ENCODE results near the gene TMIGD1. TPM values are rescaled to one million over a fixed set of nuclear protein-coding genes. Genes with fewer than 3 reads are reported as not detected.

The TMIGD1 gene
- total RNA-seq, 1 experiment from 2014 or later, result not detected

- H3K36me3 ChIP-seq (ENCODE audit: control insufficient read depth in 1 of 2, insufficient read depth in 2 of 2, low read length in 2 of 2), result no peaks in the 10 kb centered on the region
- no peaks in the 10 kb centered on the region for H3K9me3 ChIP-seq (ENCODE audit: control insufficient read depth in 1 of 2, insufficient read depth in 1 of 2, low read depth in 1 of 2, low read length in 2 of 2)
- POLR2A ChIA-PET, result interaction anchor here (1.4 kb wide), 1 partner anchor 9 kb away, joined by 3 read pairs; no protein-coding TSS in a partner anchor
- H3K79me2 ChIP-seq (ENCODE audit: insufficient read depth, low read length), result no peaks in the 10 kb centered on the region
- no peaks in the 10 kb centered on the region for H3K27me3 ChIP-seq (ENCODE audit: insufficient read depth, low read length)
- H3K4me2 ChIP-seq (ENCODE audit: low read length), result peak overlapping the region; percentile 36
- H3K9ac ChIP-seq (ENCODE audit: low read length), result no peak overlapping the region
- no peak overlapping the region for H3K4me3 ChIP-seq (replicated peaks in 1 of 2; ENCODE audit: low read depth in 1 of 2, low read length in 2 of 2)
- peak; percentile 76 for ATAC-seq
- CTCF ChIA-PET, result interaction anchor here (0.8 to 1.5 kb wide), 2 partner anchors 9 to 241 kb away, joined by 3 to 12 read pairs; no protein-coding TSS in a partner anchor
- TF ChIP-seq SRF (IDR thresholded peaks at IDR 0.05; ENCODE audit: low read depth) (no peak), JUND (IDR thresholded peaks at IDR 0.05) (0 out of 2 replicates have a peak, but pooled peaks have one; percentile 16)
- no TSS peak for BruUV-seq (replicated peaks)
- intact Hi-C loops (cut with micrococcal nuclease), result no loop called here
- no peak overlapping the region for H3K27ac ChIP-seq (ENCODE audit: low read depth, low read length)
- no peak for DNase-seq (ENCODE audit: low read depth, low spot score)
- H3K4me1 ChIP-seq (ENCODE audit: control insufficient read depth in 1 of 2, insufficient read depth in 2 of 2, low read length in 2 of 2), result peaks cover 10 to 11% of the 10 kb centered on the region in 2 experiments; a peak in 3 of 4 replicates
- no peaks in the 10 kb centered on the region for H3K9me2 ChIP-seq (ENCODE audit: insufficient read depth)
- no peaks in the 10 kb centered on the region for H4K20me1 ChIP-seq (ENCODE audit: insufficient read depth)
- peak overlapping the region; percentile 76 for H2AFZ ChIP-seq (ENCODE audit: low read depth, low read length, poor library complexity, severe bottlenecking)
- RAD21 ChIA-PET (ENCODE audit: low non-redundant PET in 1 of 2, low total read pairs in 2 of 2, uncharacterized antibody in 2 of 2, unreplicated experiment in 2 of 2), result interaction anchor here in 1 of 2 experiments (1.7 kb wide), 1 partner anchor 9 kb away, joined by 5 read pairs; no protein-coding TSS in a partner anchor
Measured at GRCh38 chr17:30345527-30346075, 11.7 kb upstream of the TMIGD1 start.

- no peak overlapping the region for H3K9ac ChIP-seq (ENCODE audit: low read length)
- no peaks in the 10 kb centered on the region for H3K79me2 ChIP-seq (ENCODE audit: insufficient read depth, low read length)
- ChIA-PET CTCF (interaction anchor here (0.8 to 1.5 kb wide), 2 partner anchors 8 to 240 kb away, joined by 3 to 12 read pairs; no protein-coding TSS in a partner anchor), POLR2A (interaction anchor here (1.0 to 1.4 kb wide), 2 partner anchors 8 to 9 kb away, joined by 3 read pairs; no protein-coding TSS in a partner anchor), RAD21 (ENCODE audit: low non-redundant PET in 1 of 2, low total read pairs in 2 of 2, uncharacterized antibody in 2 of 2, unreplicated experiment in 2 of 2) (interaction anchor here in 1 of 2 experiments (1.7 kb wide), 1 partner anchor 9 kb away, joined by 5 read pairs; no protein-coding TSS in a partner anchor)
- no peaks in the 10 kb centered on the region for H3K36me3 ChIP-seq (ENCODE audit: control insufficient read depth in 1 of 2, insufficient read depth in 2 of 2, low read length in 2 of 2)
- no TSS peak for BruUV-seq (replicated peaks)
- no peak for TF ChIP-seq CEBPB (IDR thresholded peaks at IDR 0.05; ENCODE audit: low read depth)
- TF ChIP-seq EGR1 (IDR thresholded peaks at IDR 0.05; ENCODE audit: low read depth), result no peak
- TF ChIP-seq SIN3A (IDR thresholded peaks at IDR 0.05; ENCODE audit: low read depth), result no peak
- TF ChIP-seq POLR2AphosphoS5 (IDR thresholded peaks at IDR 0.05; ENCODE audit: low read depth, low read length), result no peak
- no peak for TF ChIP-seq EZH2phosphoT487 (IDR thresholded peaks at IDR 0.05; ENCODE audit: borderline replicate concordance)
- no peak for TF ChIP-seq EZH2 (IDR thresholded peaks at IDR 0.05)
- no peak for TF ChIP-seq FOSL1 (IDR thresholded peaks at IDR 0.05; ENCODE audit: low read depth)
- no peak for TF ChIP-seq TCF7L2 (IDR thresholded peaks at IDR 0.05; ENCODE audit: borderline replicate concordance, extremely low read depth, insufficient read depth, insufficient read length)
- no peak for TF ChIP-seq JUND (IDR thresholded peaks at IDR 0.05)
- no peak for TF ChIP-seq ZFX (IDR thresholded peaks at IDR 0.05)
- no peak for TF ChIP-seq ATF3 (IDR thresholded peaks at IDR 0.05)
- no peak for TF ChIP-seq RAD21 (IDR thresholded peaks at IDR 0.05; ENCODE audit: low read depth)
- TF ChIP-seq CTCF (IDR thresholded peaks at IDR 0.05 in 2 of 3, conservative IDR thresholded peaks at IDR 0.05 in 1 of 3; ENCODE audit: borderline replicate concordance in 1 of 3, insufficient read depth in 1 of 3, low read depth in 2 of 3, low read length in 2 of 3), result no peak
- TF ChIP-seq ELF1 (IDR thresholded peaks at IDR 0.05; ENCODE audit: borderline replicate concordance, low read depth), result no peak
- no peak for TF ChIP-seq ZNF274 (IDR thresholded peaks at IDR 0.05; ENCODE audit: low read depth, low read length)
- TF ChIP-seq YY1 (IDR thresholded peaks at IDR 0.05; ENCODE audit: extremely low read depth, insufficient replicate concordance, low read depth, low read length), result no peak
- no peaks in the 10 kb centered on the region for H3K27me3 ChIP-seq (ENCODE audit: insufficient read depth, low read length)
- intact Hi-C loops (cut with micrococcal nuclease), result no loop called here
- peaks cover 13 to 17% of the 10 kb centered on the region in 2 experiments; a peak in 3 of 4 replicates for H3K4me1 ChIP-seq (ENCODE audit: control insufficient read depth in 1 of 2, insufficient read depth in 2 of 2, low read length in 2 of 2)
- no peak overlapping the region for H3K4me2 ChIP-seq (ENCODE audit: low read length)
- no peak overlapping the region for H3K27ac ChIP-seq (ENCODE audit: low read depth, low read length)
- H3K4me3 ChIP-seq (replicated peaks in 1 of 2; ENCODE audit: low read depth in 1 of 2, low read length in 2 of 2), result no peak overlapping the region
- H3K9me3 ChIP-seq (ENCODE audit: control insufficient read depth in 1 of 2, insufficient read depth in 1 of 2, low read depth in 1 of 2, low read length in 2 of 2), result no peaks in the 10 kb centered on the region
- ATAC-seq, result no peak
- no peaks in the 10 kb centered on the region for H3K9me2 ChIP-seq (ENCODE audit: insufficient read depth)
- no peak overlapping the region for H2AFZ ChIP-seq (ENCODE audit: low read depth, low read length, poor library complexity, severe bottlenecking)
- no peaks in the 10 kb centered on the region for H4K20me1 ChIP-seq (ENCODE audit: insufficient read depth)
- DNase-seq (ENCODE audit: low read depth, low spot score), result no peak
Measured at GRCh38 chr17:30345089-30345433, 11.2 kb upstream of the TMIGD1 start.
